Liver (tissue), 9 donors: Measurements from ENCODE around the gene SAT1. TPM values are rescaled to one million over a fixed set of nuclear protein-coding genes. Genes with fewer than 3 reads are reported as not detected.
A peak's percentile ranks its signal among the peaks of the same experiment; 100 is the strongest.
"Not testable (repeated sequence)": the region's sequence is repeated elsewhere in the genome, so short reads cannot be mapped to it uniquely, and the experiment has no call there.

Experiments
- DNase-seq: peaks from one replicate; pipeline ENCODE4 v3.0.0-alpha.2; 2017; ENCODE audit warnings: low spot score
- H3K27ac ChIP-seq, 2 donors: one replicate each; pipeline ENCODE4 v1.7.0; 2013; ENCODE audit warnings: inconsistent platforms in 2 of 2, low read length in 2 of 2, control low read depth in 1 of 2, low read depth in 1 of 2, mild to moderate bottlenecking in 1 of 2
- H3K27me3 ChIP-seq, 4 donors: one replicate each; pipeline versions ENCODE4 v1.6.1 to v1.7.0; 2013; ENCODE audit warnings: low read length in 3 of 4, inconsistent platforms in 1 of 4, mild to moderate bottlenecking in 1 of 4, moderate library complexity in 1 of 4; ENCODE audit not compliant: control insufficient read depth in 4 of 4, insufficient read depth in 4 of 4
- H3K36me3 ChIP-seq, 4 donors: one replicate each; pipeline versions ENCODE4 v1.6.1 to v1.7.0; 2013; ENCODE audit warnings: low read length in 3 of 4, mild to moderate bottlenecking in 3 of 4, low read depth in 1 of 4, moderate library complexity in 1 of 4; ENCODE audit not compliant: control insufficient read depth in 4 of 4, insufficient read depth in 3 of 4
- H3K4me1 ChIP-seq, 4 donors: one replicate each; pipeline versions ENCODE4 v1.6.1 to v1.7.0; 2013; ENCODE audit warnings: low read length in 3 of 4, mild to moderate bottlenecking in 3 of 4, moderate library complexity in 1 of 4; ENCODE audit not compliant: control insufficient read depth in 4 of 4, insufficient read depth in 4 of 4
- H3K4me3 ChIP-seq, 3 donors: one replicate each; pipeline versions ENCODE4 v1.6.1 to v1.7.0; 2013; ENCODE audit warnings: low read length in 3 of 3, control low read depth in 1 of 3, low read depth in 1 of 3, mild to moderate bottlenecking in 1 of 3
- H3K9ac ChIP-seq, 2 donors: one replicate each; pipeline ENCODE4 v1.7.0; 2013; ENCODE audit warnings: low read length in 2 of 2, mild to moderate bottlenecking in 2 of 2, moderate library complexity in 2 of 2, control low read depth in 1 of 2, low read depth in 1 of 2
- H3K9me3 ChIP-seq, 4 donors: one replicate each; pipeline versions ENCODE4 v1.6.1 to v1.7.0; 2013; ENCODE audit warnings: low read length in 3 of 4; ENCODE audit not compliant: control insufficient read depth in 4 of 4
- EGR1 ChIP-seq, 2 donors: IDR thresholded peaks; 2 replicates each; pipeline ENCODE4 v1.6.1; 2016 to 2018; ENCODE audit warnings: antibody characterized with exemption in 2 of 2, low read depth in 2 of 2
- HNF4A ChIP-seq, 2 donors: conservative IDR thresholded peaks; 2 replicates each; pipeline ENCODE4 v1.6.1; 2016; ENCODE audit warnings: antibody characterized with exemption in 2 of 2, mild to moderate bottlenecking in 2 of 2
- JUND ChIP-seq, 2 donors: IDR thresholded peaks; 2 replicates each; pipeline ENCODE4 v1.6.1; 2016; ENCODE audit warnings: antibody characterized with exemption in 2 of 2
- NR2F2 ChIP-seq: IDR thresholded peaks from 2 replicates; pipeline ENCODE4 v1.6.1; 2016; ENCODE audit warnings: antibody characterized with exemption
- RAD21 ChIP-seq, 2 donors: IDR thresholded peaks; 2 replicates each; pipeline ENCODE4 v1.6.1; 2016; ENCODE audit warnings: antibody characterized with exemption in 2 of 2, mild to moderate bottlenecking in 2 of 2
- RXRA ChIP-seq, 2 donors: IDR thresholded peaks; 2 replicates each; pipeline ENCODE4 v1.6.1; 2017 to 2018; ENCODE audit warnings: antibody characterized with exemption in 2 of 2, mild to moderate bottlenecking in 1 of 2
- SP1 ChIP-seq: IDR thresholded peaks from 2 replicates; pipeline ENCODE4 v1.6.1; 2018; ENCODE audit warnings: antibody characterized with exemption, mild to moderate bottlenecking
- WGBS: extraction: QIAGEN DNeasy Blood & Tissue Kit; methylation state at CpG from one replicate; pipeline ENCODE4 v1.1.7; 2013; 5-methylcytosine and 5-hydroxymethylcytosine counted together
- polyA plus RNA-seq, 2 donors: library from polyadenylated mRNA; stranded (reverse) in 1 of 2; unstranded in 1 of 2; fragments of 200-250 nt in 1 of 2; fragments of >200 nt in 1 of 2; fragmentation: Nextera tagmentation in 1 of 2; extraction: Ambion mirVana in 1 of 2; gene quantifications; one replicate each; pipeline versions ENCODE4 v1.2.1 to v1.2.3, GENCODE V29; 2013 to 2015
- total RNA-seq, 2 donors: library from RNA; depleted of rRNA; stranded (reverse); fragments of >200 nt; gene quantifications; one replicate each; pipeline ENCODE4 v1.2.3, GENCODE V29; 2014
- TF ChIP-seq, protein P1 (sequence below): IDR thresholded peaks from 2 replicates; pipeline ENCODE4 v1.6.1; 2016; ENCODE audit warnings: antibody characterized with exemption
- TF ChIP-seq, protein P2 (sequence below): fragments of 150-350 bp; IDR thresholded peaks from 2 replicates; pipeline ENCODE4 v1.5.1; 2017; ENCODE audit warnings: improper control_type of control experiment, low read depth, low read length; ENCODE audit not compliant: missing input control
- donor health status: healthy.
- donor health status: healthy.
- donor health status: healthy.
- donor health status: healthy.
- donor health status: healthy.

The SAT1 gene
- total and polyA plus RNA-seq, 4 donors: 105 to 780 (median 296) TPM

DNA sequence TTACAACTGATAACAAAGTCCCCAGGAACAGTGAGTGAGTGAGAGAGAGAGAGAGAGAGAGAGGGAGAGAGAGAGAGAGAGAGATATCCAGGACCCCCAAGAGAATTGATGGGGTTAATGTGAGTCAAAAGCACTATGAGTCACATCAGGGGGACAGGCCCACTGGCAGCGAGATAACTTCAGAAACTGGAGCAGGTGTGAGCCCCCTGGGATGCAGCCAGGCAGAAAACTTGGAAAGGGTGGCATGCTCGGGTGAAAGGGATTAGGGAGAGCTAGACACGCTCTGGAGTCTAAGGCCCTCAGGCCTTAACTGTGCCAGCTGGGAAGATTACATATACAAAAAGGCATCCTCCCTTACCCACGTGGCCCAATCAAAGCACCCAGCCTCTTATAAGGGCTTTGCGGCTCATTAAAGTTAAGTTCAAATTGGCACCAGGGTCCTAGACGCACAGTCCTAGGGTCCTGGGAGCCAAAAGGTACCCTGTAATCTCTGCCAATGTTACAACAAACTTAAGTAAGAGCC lies 40.7 kb upstream of the SAT1 start:
- WGBS: 5% methylated on average over 6 of the region's 6 CpGs
- DNase-seq: no peak
- no peak for TF ChIP-seq RAD21 (IDR thresholded peaks at IDR 0.05)
- TF ChIP-seq, protein P1, sequence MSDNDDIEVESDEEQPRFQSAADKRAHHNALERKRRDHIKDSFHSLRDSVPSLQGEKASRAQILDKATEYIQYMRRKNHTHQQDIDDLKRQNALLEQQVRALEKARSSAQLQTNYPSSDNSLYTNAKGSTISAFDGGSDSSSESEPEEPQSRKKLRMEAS: peak; percentile 19

DNA sequence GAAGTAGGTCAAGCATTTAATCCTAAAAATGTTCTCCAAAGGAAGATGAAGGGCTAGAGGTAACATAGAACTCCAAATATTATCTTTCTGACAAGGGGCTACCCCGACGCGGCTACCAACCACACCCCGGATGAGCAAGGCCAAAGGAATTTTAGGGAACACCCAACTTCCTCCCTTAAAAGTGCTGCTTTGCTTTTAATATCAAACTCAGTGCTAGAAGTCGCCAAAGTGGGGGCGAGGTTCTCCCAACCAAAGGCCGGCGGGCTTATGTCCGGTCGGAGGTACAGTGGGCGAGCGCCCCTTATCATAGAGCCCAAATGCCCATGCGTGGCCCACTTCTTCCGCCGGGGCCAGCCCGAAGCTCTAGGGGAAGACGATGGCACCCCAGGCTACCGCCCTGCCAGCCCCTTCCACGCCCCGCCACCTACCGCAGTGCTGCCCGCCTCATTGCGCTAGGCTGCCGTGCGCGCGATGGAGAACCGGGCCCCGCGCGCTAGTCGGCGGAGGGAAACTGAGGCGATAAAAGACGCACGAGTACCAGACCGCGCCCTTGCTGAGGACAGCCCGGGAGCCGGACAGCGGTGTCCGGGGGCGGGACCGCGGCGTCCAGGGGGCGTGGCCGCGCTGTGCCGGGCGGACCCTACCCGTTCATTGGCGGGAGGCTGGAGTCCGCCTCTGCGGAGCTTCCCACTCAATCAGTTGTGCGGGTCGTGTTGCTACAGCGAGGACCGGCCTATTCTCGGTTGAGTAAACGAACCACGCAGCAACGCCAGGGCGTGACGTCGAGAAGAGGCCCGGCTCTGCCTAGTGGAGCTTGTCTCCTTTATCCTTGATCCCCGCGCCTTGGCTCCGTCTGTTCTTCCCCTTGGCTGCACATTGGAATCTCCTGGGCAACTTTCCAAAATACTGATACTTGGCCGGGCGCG lies 40.0 kb upstream of the SAT1 start, which contains the start of gene ACOT9:
ACOT9 (minus strand) TSS at position 580 of the 926 bp plus-strand sequence; CDS start at position 448, 132 bp downstream.
- WGBS: under 1% methylated on average over 73 of the region's 73 CpGs
- Histone ChIP-seq H3K4me3 (peak within 1 kb of the TSS; percentile 60 to 66 (median 61)), H3K27ac (peak within 1 kb of the TSS; percentile 88 to 90), H3K9me3 (no peaks in the 10 kb centered on the region), H3K36me3 (no peaks in the 10 kb centered on the region), H3K9ac (peak within 1 kb of the TSS; percentile 32 to 76), H3K4me1 (peaks cover 0 to 6% (median 4%) of the 10 kb centered on the region in 4 donors), H3K27me3 (no peaks in the 10 kb centered on the region)
- TF ChIP-seq JUND (IDR thresholded peaks at IDR 0.05) (peak in 1 of 2 donors; percentile 30), RAD21 (IDR thresholded peaks at IDR 0.05) (peak in 1 of 2 donors; percentile 4), RXRA (IDR thresholded peaks at IDR 0.05) (peak in 1 of 2 donors; percentile 25), NR2F2 (no peak), SP1 (peak; percentile 34), HNF4A (conservative IDR thresholded peaks at IDR 0.05) (peak in 1 of 2 donors; percentile 24), EGR1 (IDR thresholded peaks at IDR 0.05; ENCODE audit: low read depth in 2 of 2) (no peak)
- TF ChIP-seq, protein P1: no peak
- TF ChIP-seq, protein P2, sequence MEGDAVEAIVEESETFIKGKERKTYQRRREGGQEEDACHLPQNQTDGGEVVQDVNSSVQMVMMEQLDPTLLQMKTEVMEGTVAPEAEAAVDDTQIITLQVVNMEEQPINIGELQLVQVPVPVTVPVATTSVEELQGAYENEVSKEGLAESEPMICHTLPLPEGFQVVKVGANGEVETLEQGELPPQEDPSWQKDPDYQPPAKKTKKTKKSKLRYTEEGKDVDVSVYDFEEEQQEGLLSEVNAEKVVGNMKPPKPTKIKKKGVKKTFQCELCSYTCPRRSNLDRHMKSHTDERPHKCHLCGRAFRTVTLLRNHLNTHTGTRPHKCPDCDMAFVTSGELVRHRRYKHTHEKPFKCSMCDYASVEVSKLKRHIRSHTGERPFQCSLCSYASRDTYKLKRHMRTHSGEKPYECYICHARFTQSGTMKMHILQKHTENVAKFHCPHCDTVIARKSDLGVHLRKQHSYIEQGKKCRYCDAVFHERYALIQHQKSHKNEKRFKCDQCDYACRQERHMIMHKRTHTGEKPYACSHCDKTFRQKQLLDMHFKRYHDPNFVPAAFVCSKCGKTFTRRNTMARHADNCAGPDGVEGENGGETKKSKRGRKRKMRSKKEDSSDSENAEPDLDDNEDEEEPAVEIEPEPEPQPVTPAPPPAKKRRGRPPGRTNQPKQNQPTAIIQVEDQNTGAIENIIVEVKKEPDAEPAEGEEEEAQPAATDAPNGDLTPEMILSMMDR: no peak
- peak; percentile 74 for DNase-seq

More for the DNA sequence above, 40.7 kb upstream of the SAT1 start:
- Histone ChIP-seq H3K9me3 (no peaks in the 10 kb centered on the region), H3K36me3 (no peaks in the 10 kb centered on the region), H3K4me1 (peaks cover 0 to 6% (median 4%) of the 10 kb centered on the region in 4 donors), H3K27ac (peak overlapping the region; percentile 88 to 90), H3K9ac (peak overlapping the region; percentile 32 to 76), H3K4me3 (peak overlapping the region; percentile 60 to 66 (median 61)), H3K27me3 (no peaks in the 10 kb centered on the region)

DNA sequence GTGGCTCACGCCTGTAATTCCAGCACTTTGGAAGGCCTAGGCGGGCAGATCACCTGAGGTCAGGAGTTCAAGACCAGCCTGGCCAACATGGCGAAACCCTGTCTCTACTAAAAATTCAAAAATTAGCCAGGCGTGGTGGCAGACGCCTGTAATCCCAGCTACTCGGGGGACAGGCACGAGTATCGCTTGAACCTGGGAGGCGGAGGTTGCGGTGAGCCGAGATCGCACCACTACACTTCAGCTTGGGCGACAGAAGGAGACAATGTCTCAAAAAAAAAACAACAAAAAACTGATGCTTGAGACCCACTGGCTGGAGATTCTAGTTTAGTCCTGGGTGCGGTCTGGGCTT lies 39.4 kb upstream of the SAT1 start:
- not testable (repeated sequence) for DNase-seq, H3K27me3 ChIP-seq, H3K4me1 ChIP-seq, H3K36me3 ChIP-seq, H3K9ac ChIP-seq, H3K9me3 ChIP-seq
- WGBS: 63% methylated on average over 14 of the region's 14 CpGs
- TF ChIP-seq RXRA (IDR thresholded peaks at IDR 0.05): peak in 1 of 2 donors; percentile 4
- Histone ChIP-seq H3K27ac (peak overlapping the region; percentile 88 to 90), H3K4me3 (peak overlapping the region; percentile 14 to 61 (median 60))
